Fibroblast of villous mesenchyme (primary cell): ENCODE results near the gene TMEM238. TPM values are rescaled to one million over a fixed set of nuclear protein-coding genes. Genes with fewer than 3 reads are reported as not detected.
"Not testable (repeated sequence)": the region's sequence is repeated elsewhere in the genome, so short reads cannot be mapped to it uniquely, and the experiment has no call there.

Experiments
- DNase-seq: peaks from one replicate; pipeline ENCODE4 v3.0.0-alpha.2; 2010; ENCODE audit warnings: low read depth
- H3K4me3 ChIP-seq: 2 replicates; pipeline ENCODE4 v1.5.1; 2011; ENCODE audit warnings: low read depth, mild to moderate bottlenecking, low read length
- total RNA-seq: library from RNA; depleted of rRNA; stranded (reverse); fragments of >200 nt; gene quantifications from 2 replicates; pipeline ENCODE4 v1.2.3, GENCODE V29; 2012
- TF ChIP-seq, protein P1 (sequence below): IDR thresholded peaks from 2 replicates; pipeline ENCODE4 v1.5.1; 2012; ENCODE audit warnings: low read depth, mild to moderate bottlenecking, low read length; ENCODE audit not compliant: insufficient read depth

Gene TMEM238
- total RNA-seq, 1 donor, result not detected

DNA sequence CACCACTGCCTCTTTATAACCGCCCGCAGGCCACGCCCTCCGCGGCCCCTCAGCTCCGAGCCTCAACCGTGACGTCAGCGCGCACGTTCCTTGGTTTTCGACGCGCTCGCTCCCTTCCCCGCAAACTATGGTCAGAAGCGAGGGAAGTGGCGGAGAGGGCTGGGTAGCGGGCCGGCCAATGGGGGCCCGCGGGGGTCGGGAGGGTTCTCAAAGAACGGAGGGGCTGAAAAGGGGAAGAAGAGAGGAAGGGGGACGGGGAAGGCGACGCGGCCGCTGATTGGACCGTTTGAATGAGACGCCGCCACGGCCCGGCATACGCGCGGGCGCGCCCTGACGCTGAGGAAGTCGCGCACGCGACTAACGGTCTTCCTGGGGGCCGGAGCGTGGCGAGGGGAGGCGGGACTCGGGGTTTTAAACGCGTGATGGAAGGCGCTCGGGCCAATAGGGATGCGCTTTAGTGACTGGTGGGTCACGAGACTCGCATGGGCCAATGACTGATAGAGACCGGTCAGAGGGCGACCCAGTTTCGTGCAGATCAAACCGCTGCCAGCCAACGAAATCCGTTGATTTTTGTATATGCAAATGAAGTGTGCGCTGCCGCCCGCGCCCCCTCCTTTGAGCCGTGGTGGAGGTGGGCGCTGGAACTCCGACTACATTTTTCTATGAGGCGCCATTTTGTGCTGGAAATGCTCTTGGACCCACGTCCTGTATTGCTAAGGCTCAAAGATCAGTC is 23.9 kb upstream of the TMEM238 start:
- TF ChIP-seq, protein P1, sequence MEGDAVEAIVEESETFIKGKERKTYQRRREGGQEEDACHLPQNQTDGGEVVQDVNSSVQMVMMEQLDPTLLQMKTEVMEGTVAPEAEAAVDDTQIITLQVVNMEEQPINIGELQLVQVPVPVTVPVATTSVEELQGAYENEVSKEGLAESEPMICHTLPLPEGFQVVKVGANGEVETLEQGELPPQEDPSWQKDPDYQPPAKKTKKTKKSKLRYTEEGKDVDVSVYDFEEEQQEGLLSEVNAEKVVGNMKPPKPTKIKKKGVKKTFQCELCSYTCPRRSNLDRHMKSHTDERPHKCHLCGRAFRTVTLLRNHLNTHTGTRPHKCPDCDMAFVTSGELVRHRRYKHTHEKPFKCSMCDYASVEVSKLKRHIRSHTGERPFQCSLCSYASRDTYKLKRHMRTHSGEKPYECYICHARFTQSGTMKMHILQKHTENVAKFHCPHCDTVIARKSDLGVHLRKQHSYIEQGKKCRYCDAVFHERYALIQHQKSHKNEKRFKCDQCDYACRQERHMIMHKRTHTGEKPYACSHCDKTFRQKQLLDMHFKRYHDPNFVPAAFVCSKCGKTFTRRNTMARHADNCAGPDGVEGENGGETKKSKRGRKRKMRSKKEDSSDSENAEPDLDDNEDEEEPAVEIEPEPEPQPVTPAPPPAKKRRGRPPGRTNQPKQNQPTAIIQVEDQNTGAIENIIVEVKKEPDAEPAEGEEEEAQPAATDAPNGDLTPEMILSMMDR, result no peak
- H3K4me3 ChIP-seq, result peak overlapping the region; percentile 82
- peak; percentile 99 for DNase-seq

DNA sequence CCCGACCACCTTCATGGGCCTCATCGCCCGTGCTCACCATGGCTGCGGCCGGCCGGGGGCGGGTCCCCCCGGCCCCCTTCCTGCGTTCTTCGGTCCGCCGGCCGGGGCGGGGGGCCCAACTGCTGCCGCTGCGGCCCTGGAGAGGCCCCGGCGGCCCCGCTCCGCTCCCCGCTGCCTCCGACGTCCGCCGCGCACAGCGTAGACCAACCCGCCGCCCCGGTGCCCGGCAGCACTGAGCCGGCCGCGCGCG is 23.4 kb upstream of the TMEM238 start, which contains the start of gene UBE2S:
Gene UBE2S, minus strand, starts transcription at position 239 of the 250 bp plus-strand sequence. Its CDS starts 199 bp downstream, at position 40.
- DNase-seq, result not testable (repeated sequence)
- peak within 1 kb of the TSS; percentile 82 for H3K4me3 ChIP-seq

DNA sequence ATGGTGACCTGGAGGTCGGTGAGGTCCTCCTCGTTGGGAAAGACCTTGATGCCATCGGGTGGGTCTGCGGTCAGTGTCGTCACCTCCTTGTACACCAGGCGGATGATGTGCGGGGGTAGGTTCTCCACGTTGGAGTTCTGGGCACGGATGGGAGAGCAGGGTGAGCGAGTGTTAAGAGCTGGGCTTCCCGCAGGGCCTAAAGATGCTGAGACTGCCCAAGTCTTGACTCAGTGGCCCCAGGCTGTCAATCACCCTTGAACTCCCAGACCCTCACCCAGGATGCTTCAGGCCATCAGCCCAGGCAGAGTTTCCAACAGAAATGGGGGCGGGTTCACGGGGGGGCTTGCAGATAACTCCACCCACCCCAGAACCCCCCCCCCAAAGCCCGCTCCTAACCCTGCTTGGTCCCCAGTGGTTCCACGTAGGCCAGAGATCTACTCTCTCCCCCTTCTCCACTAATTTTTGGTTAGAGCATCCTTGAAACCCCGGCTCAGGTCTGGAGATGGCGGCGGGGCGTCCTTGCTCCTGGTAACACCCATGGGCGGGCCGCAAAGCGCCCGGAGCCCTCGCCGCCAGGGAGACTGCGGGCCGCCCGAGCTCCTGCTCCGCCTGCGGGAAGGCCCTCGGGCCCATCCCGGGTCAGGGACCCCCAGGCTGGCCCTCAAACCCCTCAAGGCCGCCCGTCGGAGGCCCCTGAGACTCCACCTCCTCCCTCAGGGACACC is 22.9 kb upstream of the TMEM238 start:
- DNase-seq, result peak; percentile 39
- H3K4me3 ChIP-seq, result peak overlapping the region; percentile 82
- TF ChIP-seq, protein P1, result no peak

DNA sequence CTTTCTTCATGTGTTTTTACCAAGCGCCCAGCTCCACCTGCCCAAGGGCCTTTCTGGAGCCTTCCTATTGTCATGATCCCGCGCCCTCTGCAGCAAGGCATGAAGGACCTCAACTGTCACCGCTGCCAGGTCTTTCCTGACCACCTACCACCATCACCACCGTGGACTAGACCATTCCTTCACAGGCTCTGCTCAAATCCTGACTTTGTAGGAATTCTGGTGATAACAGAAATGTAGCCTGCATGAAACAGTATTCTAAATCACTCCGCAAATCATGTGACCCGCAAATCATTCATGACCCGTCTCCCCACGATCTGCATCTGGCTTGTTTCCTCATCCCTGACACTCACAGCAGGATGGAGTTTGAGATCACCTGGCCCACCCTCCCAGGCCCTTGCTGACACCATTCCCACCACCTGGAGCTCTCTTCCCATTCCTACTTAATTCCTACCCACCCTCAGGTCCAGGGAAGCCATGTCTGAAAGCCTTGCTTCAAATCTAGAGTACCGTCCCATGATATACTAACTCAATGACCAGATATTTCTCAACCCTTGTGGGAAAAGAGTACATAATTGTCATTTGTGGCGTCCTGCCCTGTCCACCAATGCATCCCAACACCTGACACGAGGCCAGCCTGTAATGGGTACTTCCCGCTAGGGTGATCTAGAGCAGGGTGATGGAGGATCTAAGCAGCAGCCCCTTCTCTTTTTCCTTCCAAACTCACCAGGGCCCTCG is 22.2 kb upstream of the TMEM238 start:
- TF ChIP-seq, protein P1, result no peak
- DNase-seq, result no peak
- H3K4me3 ChIP-seq, result peak overlapping the region; percentile 82

DNA sequence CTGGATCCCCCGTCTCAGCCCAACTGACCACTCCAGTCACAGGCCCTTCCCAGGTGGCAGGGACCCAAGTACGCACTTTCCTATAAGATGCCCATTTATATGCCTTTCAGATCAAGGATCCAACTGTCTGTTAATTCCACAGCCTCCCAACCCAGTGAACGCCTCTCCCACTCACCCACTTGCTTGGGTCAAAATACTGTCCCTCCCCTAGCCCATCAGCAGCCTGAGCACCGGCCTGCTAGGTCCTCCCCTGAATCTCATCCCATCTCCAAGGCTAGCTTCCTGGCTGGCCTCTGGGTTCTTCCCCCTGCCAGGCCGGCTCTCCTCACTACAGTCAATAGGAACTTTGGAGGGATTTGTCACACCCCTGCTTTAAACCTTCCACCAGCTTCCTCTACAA is 21.5 kb upstream of the TMEM238 start:
- TF ChIP-seq, protein P1, result no peak
- peak overlapping the region; percentile 82 for H3K4me3 ChIP-seq
- DNase-seq, result no peak

DNA sequence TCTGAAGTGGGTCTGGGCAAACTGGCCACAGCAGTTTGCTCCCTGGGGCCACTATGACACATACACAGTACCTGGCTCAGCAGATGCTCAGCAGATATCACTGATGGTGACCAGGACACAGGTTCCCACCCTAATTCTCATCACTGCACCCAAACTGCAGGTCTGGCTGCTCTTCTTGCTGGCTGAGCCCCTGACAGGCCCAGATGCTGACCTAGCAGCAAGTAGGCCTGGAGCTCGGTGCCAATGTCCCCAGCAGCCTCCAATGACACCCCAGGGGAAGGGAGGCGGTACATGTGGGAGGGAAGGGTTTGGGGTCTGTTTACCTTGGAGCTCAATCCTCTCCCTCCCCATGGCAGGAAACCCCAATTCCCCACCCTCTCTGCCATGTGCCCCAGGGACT is 18.4 kb upstream of the TMEM238 start:
- TF ChIP-seq, protein P1, result no peak
- DNase-seq, result no peak
- no peak overlapping the region for H3K4me3 ChIP-seq

DNA sequence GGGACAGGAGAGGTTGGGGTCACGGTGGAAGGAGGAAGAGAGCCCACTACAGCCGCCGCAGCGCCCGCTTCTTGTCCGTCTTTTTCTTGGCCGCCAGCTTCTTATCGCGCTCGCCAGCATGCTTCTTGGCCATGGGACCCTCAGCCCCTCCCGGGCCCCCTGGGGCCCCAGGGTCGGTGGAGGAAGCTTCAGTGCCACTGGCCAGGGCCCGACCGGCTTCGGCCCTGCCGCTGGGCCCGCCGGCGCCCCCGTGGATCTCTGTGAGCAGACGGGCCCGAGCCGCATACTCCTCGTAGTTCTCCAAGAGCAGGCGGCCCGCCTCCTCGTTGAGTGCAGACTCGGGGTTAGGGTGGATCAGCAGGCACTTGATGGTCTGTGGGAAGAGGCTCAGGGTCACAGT is 17.3 kb upstream of the TMEM238 start:
- DNase-seq, H3K4me3 ChIP-seq: not testable (repeated sequence)
